ENCODE measurements around the gene SNCG.
"Not testable (repeated sequence)": the region's sequence is repeated elsewhere in the genome, so short reads cannot be mapped to it uniquely, and the experiment has no call there.

The SNCG gene

DNA sequence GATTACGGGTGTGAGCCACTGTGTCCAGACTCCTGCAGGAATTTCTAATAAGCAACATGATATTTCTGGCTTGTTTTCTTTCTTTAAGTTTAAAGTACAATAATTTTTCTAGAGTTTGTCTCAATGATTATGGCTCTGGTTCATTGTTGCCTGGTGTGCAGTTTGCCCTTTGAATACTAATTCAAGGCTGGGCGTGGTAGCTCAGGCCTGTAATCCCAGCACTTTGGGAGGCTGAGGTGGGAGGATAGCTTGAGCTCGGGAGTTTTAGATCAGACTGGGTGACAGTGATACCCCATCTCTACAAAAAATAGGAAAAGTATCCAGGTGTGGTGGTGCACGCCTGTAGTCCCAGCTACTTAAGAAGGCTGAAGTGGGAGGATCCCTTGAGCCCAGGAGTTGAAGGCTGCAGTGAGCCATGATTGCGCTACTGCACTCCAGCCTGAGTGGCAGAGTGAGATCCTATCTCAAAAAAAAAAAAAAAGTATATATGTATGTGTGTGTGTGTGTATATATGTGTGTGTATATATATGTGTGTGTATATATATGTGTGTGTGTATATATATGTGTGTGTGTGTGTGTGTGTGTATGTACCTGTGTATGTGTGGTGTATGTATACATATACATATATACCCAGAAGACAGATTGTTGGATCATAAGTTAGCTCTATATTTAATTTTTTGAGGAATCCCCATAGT lies 18.1 kb downstream of the SNCG start:
- Histone ChIP-seq H3K4me3 (replicated peaks; ENCODE audit: low read depth, low read length) (no peak overlapping the region), H3K36me3 (ENCODE audit: control insufficient read depth, insufficient read depth, low read length) (no peaks in the 10 kb centered on the region), H3K27me3 (replicated peaks; ENCODE audit: control insufficient read depth, insufficient read depth, low read length) (no peaks in the 10 kb centered on the region)
- DNase-seq (ENCODE audit: extremely low read depth, insufficient read length): no peak
- TF ChIP-seq, protein P1, sequence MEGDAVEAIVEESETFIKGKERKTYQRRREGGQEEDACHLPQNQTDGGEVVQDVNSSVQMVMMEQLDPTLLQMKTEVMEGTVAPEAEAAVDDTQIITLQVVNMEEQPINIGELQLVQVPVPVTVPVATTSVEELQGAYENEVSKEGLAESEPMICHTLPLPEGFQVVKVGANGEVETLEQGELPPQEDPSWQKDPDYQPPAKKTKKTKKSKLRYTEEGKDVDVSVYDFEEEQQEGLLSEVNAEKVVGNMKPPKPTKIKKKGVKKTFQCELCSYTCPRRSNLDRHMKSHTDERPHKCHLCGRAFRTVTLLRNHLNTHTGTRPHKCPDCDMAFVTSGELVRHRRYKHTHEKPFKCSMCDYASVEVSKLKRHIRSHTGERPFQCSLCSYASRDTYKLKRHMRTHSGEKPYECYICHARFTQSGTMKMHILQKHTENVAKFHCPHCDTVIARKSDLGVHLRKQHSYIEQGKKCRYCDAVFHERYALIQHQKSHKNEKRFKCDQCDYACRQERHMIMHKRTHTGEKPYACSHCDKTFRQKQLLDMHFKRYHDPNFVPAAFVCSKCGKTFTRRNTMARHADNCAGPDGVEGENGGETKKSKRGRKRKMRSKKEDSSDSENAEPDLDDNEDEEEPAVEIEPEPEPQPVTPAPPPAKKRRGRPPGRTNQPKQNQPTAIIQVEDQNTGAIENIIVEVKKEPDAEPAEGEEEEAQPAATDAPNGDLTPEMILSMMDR (IDR thresholded peaks at IDR 0.05; ENCODE audit: insufficient read depth, low read length, poor library complexity, severe bottlenecking): no peak

DNA sequence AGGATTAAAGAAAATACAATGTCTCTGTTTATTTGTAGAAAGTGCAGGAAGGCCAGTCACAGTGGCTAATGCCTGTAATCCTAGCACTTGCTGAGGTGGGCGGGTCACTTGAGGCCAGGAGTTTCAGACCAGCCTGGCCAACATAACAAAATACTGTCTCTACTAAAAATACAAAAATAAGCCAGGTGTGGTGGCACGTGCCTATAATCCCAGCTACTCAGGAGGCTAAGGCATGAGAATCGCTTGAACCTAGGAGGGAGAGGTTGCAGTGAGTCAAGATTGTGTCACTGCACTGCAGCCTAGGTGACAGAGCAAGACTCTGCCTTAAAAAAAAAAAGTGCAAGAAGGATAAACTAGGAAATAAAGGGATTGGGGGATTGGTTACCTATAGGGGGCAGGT lies 20.1 kb downstream of the SNCG start:
- H3K4me3 ChIP-seq (replicated peaks; ENCODE audit: low read depth, low read length); H3K27me3 ChIP-seq (replicated peaks; ENCODE audit: control insufficient read depth, insufficient read depth, low read length); DNase-seq (ENCODE audit: extremely low read depth, insufficient read length); H3K36me3 ChIP-seq (ENCODE audit: control insufficient read depth, insufficient read depth, low read length): not testable (repeated sequence)

DNA sequence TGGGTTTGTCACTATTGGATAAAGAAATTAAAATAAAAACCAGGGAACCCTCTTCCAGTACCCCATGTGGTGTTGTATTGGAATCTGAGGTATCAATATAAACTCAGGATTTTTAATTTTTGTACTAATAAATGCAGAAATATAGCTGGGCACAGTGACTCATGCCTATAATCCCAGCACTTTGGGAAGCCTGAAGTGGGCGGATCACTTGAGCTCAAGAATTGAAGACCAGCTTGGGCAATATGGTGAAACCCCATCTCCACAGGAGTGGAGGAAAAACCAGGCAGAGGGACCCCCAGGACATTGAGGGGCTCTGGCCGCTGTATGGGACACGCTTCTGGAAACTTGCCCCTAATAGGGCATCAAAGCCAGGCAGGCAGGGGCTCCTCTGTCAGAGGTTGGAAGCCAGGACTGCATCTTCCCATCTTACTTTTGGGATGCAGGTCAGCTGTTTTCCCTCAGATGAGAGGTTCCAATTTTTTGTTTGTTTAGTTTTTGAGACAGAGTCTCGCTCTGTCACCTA lies 21.0 kb downstream of the SNCG start:
- TF ChIP-seq, protein P1 (IDR thresholded peaks at IDR 0.05; ENCODE audit: insufficient read depth, low read length, poor library complexity, severe bottlenecking): no peak
- Histone ChIP-seq H3K4me3 (replicated peaks; ENCODE audit: low read depth, low read length) (no peak overlapping the region), H3K27me3 (replicated peaks; ENCODE audit: control insufficient read depth, insufficient read depth, low read length) (no peaks in the 10 kb centered on the region), H3K36me3 (ENCODE audit: control insufficient read depth, insufficient read depth, low read length) (no peaks in the 10 kb centered on the region)
- DNase-seq (ENCODE audit: extremely low read depth, insufficient read length): no peak

DNA sequence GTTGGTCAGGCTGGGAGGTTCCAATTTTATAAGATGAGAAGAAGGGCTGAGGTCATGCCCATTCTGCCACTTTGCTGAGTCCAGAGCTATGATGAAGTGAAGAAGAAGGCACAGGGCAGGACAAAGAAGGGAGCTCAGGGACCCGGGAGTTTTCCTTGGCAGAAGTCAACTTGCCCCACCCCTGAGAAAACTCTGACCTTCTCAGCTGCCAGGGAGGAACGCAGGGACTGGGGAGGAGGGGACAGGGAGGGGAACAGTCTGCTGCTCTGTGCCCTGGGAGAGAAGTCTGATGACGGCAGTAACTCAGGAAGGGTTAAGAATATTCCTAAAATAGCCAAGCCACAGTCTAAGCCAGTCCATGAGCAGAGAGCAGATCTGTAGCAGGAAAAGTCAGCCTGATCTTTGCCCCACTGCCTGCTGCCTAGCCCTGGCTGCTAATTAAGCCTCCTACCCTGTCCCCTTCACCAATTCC lies 21.6 kb downstream of the SNCG start:
- Histone ChIP-seq H3K36me3 (ENCODE audit: control insufficient read depth, insufficient read depth, low read length) (no peaks in the 10 kb centered on the region), H3K27me3 (replicated peaks; ENCODE audit: control insufficient read depth, insufficient read depth, low read length) (no peaks in the 10 kb centered on the region), H3K4me3 (replicated peaks; ENCODE audit: low read depth, low read length) (no peak overlapping the region)
- TF ChIP-seq, protein P1 (IDR thresholded peaks at IDR 0.05; ENCODE audit: insufficient read depth, low read length, poor library complexity, severe bottlenecking): no peak
- DNase-seq (ENCODE audit: extremely low read depth, insufficient read length): no peak

DNA sequence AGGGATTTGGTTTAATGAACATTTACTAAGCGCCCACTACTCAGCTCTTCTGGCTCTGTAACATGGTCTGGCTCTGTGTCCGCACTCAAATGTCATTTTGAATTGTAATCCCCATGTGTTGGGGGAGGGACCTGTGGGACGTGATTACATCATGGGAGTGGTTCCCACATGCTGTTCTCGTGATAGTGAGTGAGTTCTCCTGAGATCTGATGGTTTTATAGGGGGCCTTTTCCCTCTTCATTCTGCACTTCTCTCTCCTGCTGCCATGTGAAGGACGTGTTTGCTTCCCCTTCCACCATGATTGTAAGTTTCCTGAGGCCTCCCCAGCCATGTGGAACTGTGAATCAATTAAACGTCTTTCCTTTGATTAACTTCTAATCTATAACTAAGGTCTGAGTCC lies 22.6 kb downstream of the SNCG start:
- not testable (repeated sequence) for H3K4me3 ChIP-seq (replicated peaks; ENCODE audit: low read depth, low read length); DNase-seq (ENCODE audit: extremely low read depth, insufficient read length); H3K27me3 ChIP-seq (replicated peaks; ENCODE audit: control insufficient read depth, insufficient read depth, low read length); H3K36me3 ChIP-seq (ENCODE audit: control insufficient read depth, insufficient read depth, low read length)

DNA sequence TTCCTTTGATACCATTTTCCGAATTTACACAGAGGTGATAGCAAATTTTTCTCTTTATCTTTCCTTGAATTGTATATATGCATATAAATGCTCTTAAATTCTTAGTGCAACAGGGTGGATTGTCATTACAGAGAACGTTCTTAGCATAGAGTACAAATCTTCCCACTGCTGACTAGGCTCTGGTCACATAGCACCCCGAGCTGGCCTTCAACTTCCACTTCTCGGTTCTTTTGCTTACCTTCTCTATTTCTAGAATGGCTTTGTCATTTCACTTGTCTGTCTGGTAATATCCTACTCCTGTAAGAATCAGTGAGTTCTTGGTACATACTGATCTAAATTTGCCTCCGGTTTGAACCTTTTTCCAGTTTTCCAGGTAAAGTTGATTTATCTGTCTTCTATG lies 23.3 kb downstream of the SNCG start:
- TF ChIP-seq, protein P1 (IDR thresholded peaks at IDR 0.05; ENCODE audit: insufficient read depth, low read length, poor library complexity, severe bottlenecking): no peak
- DNase-seq (ENCODE audit: extremely low read depth, insufficient read length): no peak
- Histone ChIP-seq H3K4me3 (replicated peaks; ENCODE audit: low read depth, low read length) (no peak overlapping the region), H3K27me3 (replicated peaks; ENCODE audit: control insufficient read depth, insufficient read depth, low read length) (no peaks in the 10 kb centered on the region), H3K36me3 (ENCODE audit: control insufficient read depth, insufficient read depth, low read length) (no peaks in the 10 kb centered on the region)

DNA sequence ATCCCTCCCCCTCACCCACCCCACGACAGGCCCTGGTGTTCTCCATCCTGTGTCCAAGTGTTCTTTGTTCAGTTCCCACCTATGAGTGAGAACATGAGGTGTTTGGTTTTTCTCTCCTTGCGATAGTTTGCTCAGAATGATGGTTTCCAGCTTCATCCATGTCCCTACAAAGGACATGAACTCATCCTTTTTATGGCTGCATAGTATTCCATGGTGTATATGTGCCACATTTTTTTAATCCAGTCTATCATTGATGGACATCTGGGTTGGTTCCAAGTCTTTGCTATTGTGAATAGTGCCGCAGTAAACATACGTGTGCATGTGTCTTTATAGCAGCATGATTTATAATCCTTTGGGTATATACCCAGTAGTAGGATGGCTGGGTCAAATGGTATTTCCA lies 26.1 kb downstream of the SNCG start:
- not testable (repeated sequence) for DNase-seq (ENCODE audit: extremely low read depth, insufficient read length); H3K27me3 ChIP-seq (replicated peaks; ENCODE audit: control insufficient read depth, insufficient read depth, low read length); H3K4me3 ChIP-seq (replicated peaks; ENCODE audit: low read depth, low read length); H3K36me3 ChIP-seq (ENCODE audit: control insufficient read depth, insufficient read depth, low read length)
